ENCODE results near the gene NPAS3.

DNA sequence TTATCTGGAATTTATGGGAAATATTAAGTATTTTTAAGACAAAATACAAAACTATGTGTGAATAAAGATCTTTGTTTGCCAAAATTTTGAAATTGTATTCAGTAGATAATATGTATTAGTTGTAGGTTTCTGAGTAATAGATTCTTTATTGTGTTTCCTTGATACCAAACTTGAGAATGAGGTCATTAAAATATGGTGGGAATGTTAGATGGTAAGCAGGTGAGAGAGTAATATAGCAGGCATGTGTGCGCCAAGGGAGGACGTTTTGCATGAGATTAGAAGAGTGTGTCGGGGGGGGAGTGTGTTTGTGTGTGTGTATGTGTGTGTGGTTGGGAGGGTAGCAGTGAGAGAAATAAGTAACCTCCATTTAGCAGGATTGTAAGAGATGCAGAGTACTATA, 376.5 kb downstream of the NPAS3 start:
- TF ChIP-seq, protein P1, sequence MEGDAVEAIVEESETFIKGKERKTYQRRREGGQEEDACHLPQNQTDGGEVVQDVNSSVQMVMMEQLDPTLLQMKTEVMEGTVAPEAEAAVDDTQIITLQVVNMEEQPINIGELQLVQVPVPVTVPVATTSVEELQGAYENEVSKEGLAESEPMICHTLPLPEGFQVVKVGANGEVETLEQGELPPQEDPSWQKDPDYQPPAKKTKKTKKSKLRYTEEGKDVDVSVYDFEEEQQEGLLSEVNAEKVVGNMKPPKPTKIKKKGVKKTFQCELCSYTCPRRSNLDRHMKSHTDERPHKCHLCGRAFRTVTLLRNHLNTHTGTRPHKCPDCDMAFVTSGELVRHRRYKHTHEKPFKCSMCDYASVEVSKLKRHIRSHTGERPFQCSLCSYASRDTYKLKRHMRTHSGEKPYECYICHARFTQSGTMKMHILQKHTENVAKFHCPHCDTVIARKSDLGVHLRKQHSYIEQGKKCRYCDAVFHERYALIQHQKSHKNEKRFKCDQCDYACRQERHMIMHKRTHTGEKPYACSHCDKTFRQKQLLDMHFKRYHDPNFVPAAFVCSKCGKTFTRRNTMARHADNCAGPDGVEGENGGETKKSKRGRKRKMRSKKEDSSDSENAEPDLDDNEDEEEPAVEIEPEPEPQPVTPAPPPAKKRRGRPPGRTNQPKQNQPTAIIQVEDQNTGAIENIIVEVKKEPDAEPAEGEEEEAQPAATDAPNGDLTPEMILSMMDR (IDR thresholded peaks at IDR 0.05; ENCODE audit: low read depth, low read length, missing input control) = no peak
- TF ChIP-seq TAF1 (conservative IDR thresholded peaks at IDR 0.05) (no peak), RAD21 (IDR thresholded peaks at IDR 0.05) (no peak), JUND (IDR thresholded peaks at IDR 0.05) (no peak)
- TF ChIP-seq, protein P2, sequence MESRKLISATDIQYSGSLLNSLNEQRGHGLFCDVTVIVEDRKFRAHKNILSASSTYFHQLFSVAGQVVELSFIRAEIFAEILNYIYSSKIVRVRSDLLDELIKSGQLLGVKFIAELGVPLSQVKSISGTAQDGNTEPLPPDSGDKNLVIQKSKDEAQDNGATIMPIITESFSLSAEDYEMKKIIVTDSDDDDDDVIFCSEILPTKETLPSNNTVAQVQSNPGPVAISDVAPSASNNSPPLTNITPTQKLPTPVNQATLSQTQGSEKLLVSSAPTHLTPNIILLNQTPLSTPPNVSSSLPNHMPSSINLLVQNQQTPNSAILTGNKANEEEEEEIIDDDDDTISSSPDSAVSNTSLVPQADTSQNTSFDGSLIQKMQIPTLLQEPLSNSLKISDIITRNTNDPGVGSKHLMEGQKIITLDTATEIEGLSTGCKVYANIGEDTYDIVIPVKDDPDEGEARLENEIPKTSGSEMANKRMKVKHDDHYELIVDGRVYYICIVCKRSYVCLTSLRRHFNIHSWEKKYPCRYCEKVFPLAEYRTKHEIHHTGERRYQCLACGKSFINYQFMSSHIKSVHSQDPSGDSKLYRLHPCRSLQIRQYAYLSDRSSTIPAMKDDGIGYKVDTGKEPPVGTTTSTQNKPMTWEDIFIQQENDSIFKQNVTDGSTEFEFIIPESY (IDR thresholded peaks at IDR 0.05) = no peak
- TF ChIP-seq, protein P3, sequence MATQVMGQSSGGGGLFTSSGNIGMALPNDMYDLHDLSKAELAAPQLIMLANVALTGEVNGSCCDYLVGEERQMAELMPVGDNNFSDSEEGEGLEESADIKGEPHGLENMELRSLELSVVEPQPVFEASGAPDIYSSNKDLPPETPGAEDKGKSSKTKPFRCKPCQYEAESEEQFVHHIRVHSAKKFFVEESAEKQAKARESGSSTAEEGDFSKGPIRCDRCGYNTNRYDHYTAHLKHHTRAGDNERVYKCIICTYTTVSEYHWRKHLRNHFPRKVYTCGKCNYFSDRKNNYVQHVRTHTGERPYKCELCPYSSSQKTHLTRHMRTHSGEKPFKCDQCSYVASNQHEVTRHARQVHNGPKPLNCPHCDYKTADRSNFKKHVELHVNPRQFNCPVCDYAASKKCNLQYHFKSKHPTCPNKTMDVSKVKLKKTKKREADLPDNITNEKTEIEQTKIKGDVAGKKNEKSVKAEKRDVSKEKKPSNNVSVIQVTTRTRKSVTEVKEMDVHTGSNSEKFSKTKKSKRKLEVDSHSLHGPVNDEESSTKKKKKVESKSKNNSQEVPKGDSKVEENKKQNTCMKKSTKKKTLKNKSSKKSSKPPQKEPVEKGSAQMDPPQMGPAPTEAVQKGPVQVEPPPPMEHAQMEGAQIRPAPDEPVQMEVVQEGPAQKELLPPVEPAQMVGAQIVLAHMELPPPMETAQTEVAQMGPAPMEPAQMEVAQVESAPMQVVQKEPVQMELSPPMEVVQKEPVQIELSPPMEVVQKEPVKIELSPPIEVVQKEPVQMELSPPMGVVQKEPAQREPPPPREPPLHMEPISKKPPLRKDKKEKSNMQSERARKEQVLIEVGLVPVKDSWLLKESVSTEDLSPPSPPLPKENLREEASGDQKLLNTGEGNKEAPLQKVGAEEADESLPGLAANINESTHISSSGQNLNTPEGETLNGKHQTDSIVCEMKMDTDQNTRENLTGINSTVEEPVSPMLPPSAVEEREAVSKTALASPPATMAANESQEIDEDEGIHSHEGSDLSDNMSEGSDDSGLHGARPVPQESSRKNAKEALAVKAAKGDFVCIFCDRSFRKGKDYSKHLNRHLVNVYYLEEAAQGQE (IDR thresholded peaks at IDR 0.05) = no peak

All from liver (tissue), 3 donors.